GM12878 (cell line): ENCODE data around the gene DTX1. TPM values are rescaled to one million over a fixed set of nuclear protein-coding genes. Genes with fewer than 3 reads are reported as not detected.

ENCODE experiments used
- ATAC-seq: fragments of 200-7000 bp; cut with Tn5 transposase; 3 replicates; pipeline ENCODE4 v1.9.1; 2020; ENCODE audit warnings: mild to moderate bottlenecking, moderate library complexity
- BruUV-seq: library from RNA; stranded (reverse); fragments of 400-500 nt; replicated peaks from 2 replicates; lab custom pipeline; 2021; lab: Mats Ljungman, UMichigan
- CTCF ChIA-PET: fragments of 300-600 bp; sonication (Branson Sonifier 250); formaldehyde crosslinking; extraction: SDS; loops from one replicate; lab custom pipeline; 2021; ENCODE audit warnings: inconsistent platforms; lab: Yijun Ruan, JAX
- POLR2A ChIA-PET: fragments of 350-600 bp; formaldehyde crosslinking; extraction: SDS; loops from one replicate; lab custom pipeline; 2021; ENCODE audit warnings: inconsistent platforms; lab: Charles Lee
- RAD21 ChIA-PET: fragments of 300-600 bp; sonication (Branson Sonifier 250); formaldehyde crosslinking; loops from one replicate; lab custom pipeline; 2023; ENCODE audit warnings: antibody characterized with exemption; ENCODE audit not compliant: unreplicated experiment; lab: Charles Lee
- SMC1A ChIA-PET: fragments of 300-600 bp; sonication (Branson Sonifier 250); formaldehyde crosslinking; loops from one replicate; lab custom pipeline; 2023; ENCODE audit not compliant: unreplicated experiment, uncharacterized antibody; lab: Charles Lee
- DNase-seq: peaks from one replicate; pipeline ENCODE4 v3.0.0-alpha.2; 2011; ENCODE audit warnings: low read depth, low spot score
- FAIRE-seq: peaks from 3 replicates; lab custom pipeline; 2011; peaks lifted over from hg19 to GRCh38; lab: Jason Lieb, UNC
- H2AFZ ChIP-seq: 2 replicates; pipeline ENCODE4 v1.6.0; 2011; ENCODE audit warnings: low read depth, low read length, control low read depth; ENCODE audit not compliant: control insufficient read depth
- H3K27ac ChIP-seq: 2 replicates; pipeline ENCODE4 v1.5.1; 2011; ENCODE audit warnings: control low read depth; ENCODE audit not compliant: control insufficient read depth, insufficient read depth
- H3K27me3 ChIP-seq, 2 experiments: replicated peaks in 1 of 2; 2 replicates each; pipeline versions ENCODE4 v1.6.0 to v1.6.1; 2011; ENCODE audit warnings: low read length in 1 of 2; ENCODE audit not compliant: control insufficient read depth in 2 of 2, insufficient read depth in 2 of 2
- H3K36me3 ChIP-seq, 2 experiments: 2 replicates each; pipeline ENCODE4 v1.5.1; 2011; ENCODE audit warnings: low read length in 1 of 2; ENCODE audit not compliant: control insufficient read depth in 2 of 2, insufficient read depth in 2 of 2
- H3K4me1 ChIP-seq: 2 replicates; pipeline ENCODE4 v1.6.1; 2011; ENCODE audit warnings: mild to moderate bottlenecking, low read length, moderate library complexity, mixed read lengths; ENCODE audit not compliant: control insufficient read depth, insufficient read depth
- H3K4me2 ChIP-seq: 2 replicates; pipeline ENCODE4 v1.6.0; 2011; ENCODE audit warnings: control low read depth; ENCODE audit not compliant: control insufficient read depth, insufficient read depth
- H3K4me3 ChIP-seq: fragments of 200-600 bp; sonication (generic); 2 replicates; pipeline ENCODE4 v1.5.1; 2016
- H3K79me2 ChIP-seq: 2 replicates; pipeline ENCODE4 v1.6.0; 2011; ENCODE audit warnings: low read length; ENCODE audit not compliant: control insufficient read depth, insufficient read depth
- H3K9ac ChIP-seq: 2 replicates; pipeline ENCODE4 v1.8.0; 2011; ENCODE audit warnings: low read length, control low read depth, mixed read lengths; ENCODE audit not compliant: control insufficient read depth, insufficient read depth
- H3K9me3 ChIP-seq: replicated peaks from 3 replicates; pipeline ENCODE4 v1.5.1; 2011; ENCODE audit warnings: mild to moderate bottlenecking, low read length; ENCODE audit not compliant: control insufficient read depth, insufficient read depth
- H4K20me1 ChIP-seq: 2 replicates; pipeline ENCODE4 v1.6.0; 2011; ENCODE audit not compliant: control insufficient read depth, insufficient read depth
- BHLHE40 ChIP-seq, 2 experiments: fragments of 450-650 bp in 1 of 2; IDR thresholded peaks; 2 replicates each; pipeline ENCODE4 v1.6.1; 2011 to 2017; ENCODE audit warnings: low read depth in 2 of 2, borderline replicate concordance in 1 of 2, improper control_type of control experiment in 1 of 2, low read length in 1 of 2, mild to moderate bottlenecking in 1 of 2
- HCFC1 ChIP-seq: fragments of 150-350 bp; IDR thresholded peaks from 2 replicates; pipeline ENCODE4 v1.6.1; 2014; ENCODE audit warnings: low read length
- MEF2B ChIP-seq: fragments of 450-650 bp; IDR thresholded peaks from 2 replicates; pipeline ENCODE4 v1.6.1; 2018; ENCODE audit warnings: mild to moderate bottlenecking, moderate library complexity; ENCODE audit not compliant: partially characterized antibody, poor library complexity, severe bottlenecking
- WGBS: methylation state at CpG from one replicate; pipeline ENCODE4 v1.1.6; 2016; ENCODE audit warnings: low lambda C conversion rate; ENCODE audit not compliant: insufficient replicate concordance, insufficient coverage; ENCODE audit errors: missing lambda C conversion rate; 5-methylcytosine and 5-hydroxymethylcytosine counted together
- in situ Hi-C: fragments of 300-500 bp; cut with MboI; formaldehyde crosslinking; loops from 9 replicates; pipeline ENCODE4 v1.14.3; 2018; ENCODE audit warnings: mixed read lengths
- intact Hi-C: fragments of 100-400 bp; cut with micrococcal nuclease; formaldehyde crosslinking; loops from one replicate; pipeline ENCODE4 v1.14.2; 2022; ENCODE audit not compliant: unreplicated experiment
- polyA plus RNA-seq, 11 experiments: library from polyadenylated mRNA; depleted of rRNA in 4 of 11; unstranded in 6 of 11; stranded (reverse) in 5 of 11; fragments of >200 nt; fragmentation: Nextera tagmentation in 4 of 11; fragmentation: Illumina TruSeq in 1 of 11; extraction: Ambion mirVana in 4 of 11; extraction: Trizol in 1 of 11; gene quantifications; 1 replicate in 1 of 11; 2 replicates in 10 of 11; pipeline versions ENCODE4 v1.2.1 to v1.2.3, GENCODE V29; 2011 to 2016; ENCODE audit warnings: inconsistent platforms in 2 of 11, missing spikeins in 2 of 11, low read depth in 1 of 11
- total RNA-seq, 4 experiments: library from RNA; depleted of rRNA in 3 of 4; stranded (reverse); fragments of >200 nt in 3 of 4; fragmentation: Illumina TruSeq in 1 of 4; extraction: Trizol in 1 of 4; gene quantifications; 2 replicates each; pipeline versions ENCODE4 v1.2.1 to v1.2.3, GENCODE V29; 2013 to 2021
- TF ChIP-seq, protein P1 (sequence below): fragments of 450-650 bp; IDR thresholded peaks from 2 replicates; pipeline ENCODE4 v1.6.1; 2017; ENCODE audit warnings: mild to moderate bottlenecking, moderate library complexity

Gene DTX1
- total and polyA plus RNA-seq, 10 of the 15 experiments (the other 5 are each of a cell fraction or from before 2014, with no cell fraction given): 0.09 to 2.8 (median 0.66) TPM

DNA sequence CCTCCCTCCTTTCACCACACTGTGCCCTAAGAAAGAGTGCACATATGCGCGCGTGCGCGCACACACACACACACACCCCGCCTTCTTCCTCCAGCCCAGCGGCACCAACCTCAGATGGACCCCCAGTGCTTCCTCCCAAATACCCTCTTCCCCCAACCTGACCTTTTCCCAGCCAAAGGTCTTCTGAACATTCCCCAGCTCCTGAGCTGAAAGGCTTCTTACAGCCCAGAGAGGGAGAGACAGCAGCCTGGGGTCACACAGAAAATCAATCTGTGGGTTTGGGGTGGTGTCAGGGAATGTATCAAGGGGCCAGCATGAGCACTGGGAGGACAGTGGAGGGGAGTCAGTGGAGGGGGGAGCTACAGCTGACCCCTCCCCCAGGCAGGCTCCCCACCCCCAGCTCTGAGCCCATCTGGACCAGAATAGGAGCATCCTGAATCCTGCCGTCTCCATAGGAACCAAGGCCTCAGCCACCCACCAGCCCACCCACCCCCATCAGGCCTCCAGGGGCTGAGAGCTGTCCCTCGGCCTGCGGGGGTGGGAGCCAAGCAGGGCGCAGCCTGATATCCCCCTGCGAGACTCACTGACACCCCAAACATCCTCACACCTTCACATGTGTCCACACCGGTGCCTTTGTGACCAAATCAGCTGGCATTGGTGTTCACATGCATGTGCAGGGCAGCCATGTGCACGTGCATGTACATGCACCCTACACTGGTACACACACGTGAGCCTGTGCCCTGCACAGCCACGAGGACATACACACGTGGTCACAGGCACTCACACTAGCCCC lies 73.3 kb downstream of the DTX1 start:
- H3K4me3 ChIP-seq: no peak overlapping the region
- BruUV-seq: no TSS peak
- SMC1A ChIA-PET: interaction anchor here (1.2 kb wide), 1 partner anchor 9 kb away, joined by 5 read pairs; no protein-coding TSS in a partner anchor
- RAD21 ChIA-PET: interaction anchor here (2.1 kb wide), 1 partner anchor 23 kb away, joined by 7 read pairs; no protein-coding TSS in a partner anchor
- intact Hi-C loops: no loop called here
- ATAC-seq (no peak), DNase-seq (no peak)
- 12% methylated on average over 16 of the region's 17 CpGs for WGBS
- H4K20me1 ChIP-seq: no peaks in the 10 kb centered on the region
- no peak for TF ChIP-seq HCFC1
- TF ChIP-seq, protein P1, sequence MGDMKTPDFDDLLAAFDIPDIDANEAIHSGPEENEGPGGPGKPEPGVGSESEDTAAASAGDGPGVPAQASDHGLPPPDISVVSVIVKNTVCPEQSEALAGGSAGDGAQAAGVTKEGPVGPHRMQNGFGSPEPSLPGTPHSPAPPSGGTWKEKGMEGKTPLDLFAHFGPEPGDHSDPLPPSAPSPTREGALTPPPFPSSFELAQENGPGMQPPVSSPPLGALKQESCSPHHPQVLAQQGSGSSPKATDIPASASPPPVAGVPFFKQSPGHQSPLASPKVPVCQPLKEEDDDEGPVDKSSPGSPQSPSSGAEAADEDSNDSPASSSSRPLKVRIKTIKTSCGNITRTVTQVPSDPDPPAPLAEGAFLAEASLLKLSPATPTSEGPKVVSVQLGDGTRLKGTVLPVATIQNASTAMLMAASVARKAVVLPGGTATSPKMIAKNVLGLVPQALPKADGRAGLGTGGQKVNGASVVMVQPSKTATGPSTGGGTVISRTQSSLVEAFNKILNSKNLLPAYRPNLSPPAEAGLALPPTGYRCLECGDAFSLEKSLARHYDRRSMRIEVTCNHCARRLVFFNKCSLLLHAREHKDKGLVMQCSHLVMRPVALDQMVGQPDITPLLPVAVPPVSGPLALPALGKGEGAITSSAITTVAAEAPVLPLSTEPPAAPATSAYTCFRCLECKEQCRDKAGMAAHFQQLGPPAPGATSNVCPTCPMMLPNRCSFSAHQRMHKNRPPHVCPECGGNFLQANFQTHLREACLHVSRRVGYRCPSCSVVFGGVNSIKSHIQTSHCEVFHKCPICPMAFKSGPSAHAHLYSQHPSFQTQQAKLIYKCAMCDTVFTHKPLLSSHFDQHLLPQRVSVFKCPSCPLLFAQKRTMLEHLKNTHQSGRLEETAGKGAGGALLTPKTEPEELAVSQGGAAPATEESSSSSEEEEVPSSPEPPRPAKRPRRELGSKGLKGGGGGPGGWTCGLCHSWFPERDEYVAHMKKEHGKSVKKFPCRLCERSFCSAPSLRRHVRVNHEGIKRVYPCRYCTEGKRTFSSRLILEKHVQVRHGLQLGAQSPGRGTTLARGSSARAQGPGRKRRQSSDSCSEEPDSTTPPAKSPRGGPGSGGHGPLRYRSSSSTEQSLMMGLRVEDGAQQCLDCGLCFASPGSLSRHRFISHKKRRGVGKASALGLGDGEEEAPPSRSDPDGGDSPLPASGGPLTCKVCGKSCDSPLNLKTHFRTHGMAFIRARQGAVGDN: 0 out of 2 replicates have a peak, but pooled peaks have one; percentile 30
- peak; percentile 15 for TF ChIP-seq MEF2B
- TF ChIP-seq BHLHE40 (IDR thresholded peaks at IDR 0.05; ENCODE audit: borderline replicate concordance in 1 of 2, low read depth in 2 of 2, low read length in 1 of 2): peak; percentile 55 to 92; a peak in 3 of 4 replicates
- TF ChIP-seq, all 136 proteins: peak for 3
- Histone ChIP-seq H3K9me3 (no peaks in the 10 kb centered on the region), H3K79me2 (no peaks in the 10 kb centered on the region), H3K4me1 (peaks cover 3% of the 10 kb centered on the region; the same call in 1 of the 2 replicates), H2AFZ (no peak overlapping the region), H3K9ac (no peak overlapping the region), H3K4me2 (no peak overlapping the region), H3K27ac (no peak overlapping the region), H3K27me3 (no peaks in the 10 kb centered on the region; a peak in 1 of 4 replicates), H3K36me3 (no peaks in the 10 kb centered on the region)
- FAIRE-seq: no peak
- in situ Hi-C loops: no loop called here
- ChIA-PET CTCF (interaction anchor here (1.0 to 3.5 kb wide), 6 partner anchors 24 to 44 kb away, joined by 3 to 14 read pairs (median 4); no protein-coding TSS in a partner anchor), POLR2A (no interaction called here)
